Measurements from ENCODE around the gene MACC1.
"Not testable (repeated sequence)": the region's sequence is repeated elsewhere in the genome, so short reads cannot be mapped to it uniquely, and the experiment has no call there.

MACC1 gene

GRCh38 chr7:20126060-20126459 is 91.1 kb downstream of the MACC1 start:
- FAIRE-seq = not testable (repeated sequence)

DNA sequence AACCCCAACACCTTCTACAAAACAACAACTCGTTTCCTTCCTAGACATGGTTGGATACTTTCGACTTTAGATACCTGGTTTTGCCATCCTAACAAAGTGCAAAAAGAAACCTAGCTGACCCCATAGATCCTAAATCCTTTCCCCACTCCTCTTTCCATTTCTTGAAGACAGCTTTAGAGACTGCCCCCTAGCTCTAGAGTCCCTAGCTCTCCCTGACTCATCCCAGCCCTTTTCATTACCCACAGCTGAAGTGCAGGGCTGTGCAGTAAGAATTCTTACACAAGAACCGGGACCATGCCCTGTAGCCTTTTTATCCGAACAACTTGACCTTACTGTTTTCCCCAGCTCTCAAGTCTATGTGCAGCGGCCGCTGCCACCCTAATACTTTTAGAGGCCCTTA is 93.1 kb downstream of the MACC1 start:
- FAIRE-seq = not testable (repeated sequence)

- not testable (repeated sequence) for FAIRE-seq
These were observed 94.4 kb downstream of the MACC1 start for GRCh38 chr7:20122653-20123316.

GRCh38 chr7:20122073-20122472 is 95.1 kb downstream of the MACC1 start:
- FAIRE-seq = no peak

DNA sequence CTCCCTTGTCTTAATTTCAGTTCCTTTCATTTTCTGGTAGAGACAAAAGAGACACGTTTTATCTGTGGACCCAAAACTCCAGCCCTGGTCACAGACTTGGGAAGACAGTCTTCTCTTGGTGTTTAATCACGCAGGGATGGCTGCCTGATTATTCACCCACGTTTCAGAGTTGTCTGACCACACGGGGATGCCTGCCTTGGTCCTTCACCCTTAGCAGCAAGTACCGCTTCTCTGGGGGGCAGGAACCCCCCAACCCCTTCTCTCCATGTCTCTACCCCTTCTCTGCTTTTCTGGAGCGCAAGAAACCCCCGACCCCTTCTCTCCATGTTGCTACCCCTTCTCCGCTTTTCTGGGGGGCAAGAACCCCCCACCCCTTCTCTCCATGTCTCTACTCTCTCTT is 95.8 kb downstream of the MACC1 start:
- FAIRE-seq = no peak

DNA sequence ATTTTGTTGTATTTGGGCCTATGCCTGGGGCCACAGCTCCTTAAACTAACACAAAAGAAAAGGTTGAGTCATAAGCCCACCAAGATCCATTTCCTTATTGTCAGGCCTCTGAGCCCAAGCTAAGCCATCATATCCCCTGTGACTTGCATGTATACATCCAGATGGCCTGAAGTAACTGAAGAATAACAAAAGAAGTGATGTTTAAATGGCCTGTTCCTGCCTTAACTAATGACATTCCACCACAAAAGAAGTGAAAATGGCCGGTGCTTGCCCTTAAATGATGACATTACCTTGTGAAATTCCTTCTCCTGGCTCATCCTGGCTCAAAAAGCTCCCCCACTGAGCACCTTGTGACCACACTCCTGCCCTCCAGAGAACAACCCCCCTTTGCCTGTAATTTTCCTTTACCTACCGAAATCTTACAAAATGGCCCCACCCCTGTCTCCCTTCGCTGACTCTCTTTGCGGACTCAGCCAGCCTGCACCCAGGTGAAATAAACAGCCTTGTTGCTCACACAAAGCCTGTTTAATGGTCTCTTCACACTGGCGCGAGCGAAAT is 96.5 kb downstream of the MACC1 start:
- FAIRE-seq = not testable (repeated sequence)

GRCh38 chr7:20116869-20117268 is 100.3 kb downstream of the MACC1 start:
- no peak for FAIRE-seq

- FAIRE-seq = no peak
These were observed 102.7 kb downstream of the MACC1 start for GRCh38 chr7:20114468-20114867.

- no peak for FAIRE-seq
These were observed 103.7 kb downstream of the MACC1 start for GRCh38 chr7:20113427-20114027.

GRCh38 chr7:20112696-20113095 is 104.5 kb downstream of the MACC1 start:
- FAIRE-seq = no peak

DNA sequence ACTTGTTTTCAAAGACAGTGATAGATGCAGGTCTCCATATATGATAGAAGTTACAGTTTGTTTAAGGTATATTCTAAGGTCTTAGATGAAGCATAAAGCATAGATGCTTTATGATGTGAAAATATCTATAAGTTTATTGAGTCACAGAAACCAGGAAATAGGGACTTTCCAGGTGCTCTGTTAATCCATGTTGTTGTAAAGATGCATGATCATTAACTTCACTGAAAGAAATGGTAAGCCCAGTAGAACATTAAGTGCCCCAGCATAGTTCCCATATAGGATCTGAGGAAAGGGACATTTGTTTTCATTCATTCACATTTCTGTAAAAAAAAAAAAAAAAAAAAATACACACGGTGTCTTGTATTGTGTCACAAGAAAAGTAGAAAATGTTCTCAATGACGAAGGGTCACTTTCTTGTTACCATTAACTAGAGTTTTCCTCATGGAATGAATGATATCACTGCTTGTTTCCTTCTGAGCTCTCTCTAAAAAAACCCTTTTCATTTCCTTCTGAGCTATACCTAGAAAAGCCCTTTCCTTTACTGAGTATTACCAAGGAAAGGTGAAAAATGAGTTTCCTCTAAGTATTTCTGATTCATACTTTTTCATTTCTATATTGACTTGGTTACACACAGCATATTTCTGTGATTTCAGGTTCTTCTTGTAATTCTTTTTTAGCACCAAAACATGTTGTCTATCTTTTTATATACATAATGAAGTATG is 105.2 kb downstream of the MACC1 start:
- FAIRE-seq = no peak

DNA sequence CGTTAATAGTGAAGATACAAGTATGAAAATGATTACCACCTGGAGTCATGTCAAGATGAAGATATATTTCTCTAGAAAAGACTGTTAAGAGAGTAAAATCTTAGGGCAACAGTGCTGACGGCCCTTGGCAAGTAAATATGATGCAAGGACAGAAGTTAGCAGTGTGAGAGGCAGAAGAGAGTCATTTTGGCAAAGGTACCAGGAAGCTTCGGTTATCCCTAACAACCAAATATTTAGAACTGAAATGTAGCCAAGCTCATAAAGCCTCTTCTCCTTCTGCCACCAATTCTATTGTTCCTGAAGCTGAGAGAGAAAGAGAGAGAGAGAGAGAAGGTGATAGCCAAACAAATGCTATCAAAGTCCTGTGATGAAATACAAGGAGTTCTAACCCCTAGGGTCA is 109.6 kb downstream of the MACC1 start:
- no peak for FAIRE-seq

- FAIRE-seq = peak; percentile 80
These were observed 112.5 kb downstream of the MACC1 start for GRCh38 chr7:20104696-20105095.

- FAIRE-seq = no peak
These were observed 114.2 kb downstream of the MACC1 start for GRCh38 chr7:20102982-20103381.

DNA sequence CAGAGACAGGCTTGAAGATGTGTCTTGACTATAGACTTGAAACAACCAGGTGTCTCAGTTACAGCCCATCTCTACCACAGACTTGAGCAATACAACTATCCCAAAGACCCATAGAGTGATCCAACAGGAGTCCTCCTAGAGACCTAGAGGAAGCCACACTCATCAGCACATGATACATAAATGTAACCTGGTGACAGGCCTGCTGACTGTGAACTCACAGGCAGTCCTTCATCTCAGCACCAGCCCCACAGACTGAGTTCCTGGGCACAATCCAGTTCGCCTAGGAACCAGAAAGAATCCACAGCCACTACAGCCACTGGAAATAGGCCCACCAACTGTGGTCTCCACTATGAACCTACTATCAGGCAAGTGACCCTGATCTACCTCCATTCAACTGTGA is 121.3 kb downstream of the MACC1 start:
- FAIRE-seq = no peak

DNA sequence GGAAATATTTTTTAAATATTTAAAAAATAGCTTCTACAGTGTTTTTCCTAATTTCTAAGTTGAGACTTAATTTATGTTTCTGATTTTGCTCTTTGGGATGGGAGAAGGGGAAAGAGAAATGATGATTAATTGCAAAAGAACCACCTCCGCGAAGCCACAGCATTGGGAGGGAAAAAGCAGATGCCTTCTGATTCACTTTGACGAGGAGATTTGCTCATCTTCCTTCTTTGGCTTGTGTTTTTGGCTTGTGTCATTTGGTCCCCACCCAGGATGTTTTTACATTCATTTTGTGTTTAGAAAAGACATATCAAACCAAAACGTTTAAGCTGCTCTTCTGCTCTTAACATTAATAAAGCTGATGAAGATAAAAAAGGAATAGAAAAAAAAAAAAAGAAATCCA is 121.7 kb downstream of the MACC1 start:
- no peak for FAIRE-seq

- no peak for FAIRE-seq
These were observed 127.8 kb downstream of the MACC1 start for GRCh38 chr7:20089431-20089830.

- FAIRE-seq = no peak
These were observed 132.1 kb downstream of the MACC1 start for GRCh38 chr7:20085086-20085485.

All from endometrium (tissue), 2 donors.